ENCODE measurements around the gene YES1. TPM values are rescaled to one million over a fixed set of nuclear protein-coding genes. Genes with fewer than 3 reads are reported as not detected.
"Not testable (repeated sequence)": the region's sequence is repeated elsewhere in the genome, so short reads cannot be mapped to it uniquely, and the experiment has no call there.

The YES1 gene
- total RNA-seq, 4 donors from 2014 or later = 19.2 to 39.5 (median 29.6) TPM

DNA sequence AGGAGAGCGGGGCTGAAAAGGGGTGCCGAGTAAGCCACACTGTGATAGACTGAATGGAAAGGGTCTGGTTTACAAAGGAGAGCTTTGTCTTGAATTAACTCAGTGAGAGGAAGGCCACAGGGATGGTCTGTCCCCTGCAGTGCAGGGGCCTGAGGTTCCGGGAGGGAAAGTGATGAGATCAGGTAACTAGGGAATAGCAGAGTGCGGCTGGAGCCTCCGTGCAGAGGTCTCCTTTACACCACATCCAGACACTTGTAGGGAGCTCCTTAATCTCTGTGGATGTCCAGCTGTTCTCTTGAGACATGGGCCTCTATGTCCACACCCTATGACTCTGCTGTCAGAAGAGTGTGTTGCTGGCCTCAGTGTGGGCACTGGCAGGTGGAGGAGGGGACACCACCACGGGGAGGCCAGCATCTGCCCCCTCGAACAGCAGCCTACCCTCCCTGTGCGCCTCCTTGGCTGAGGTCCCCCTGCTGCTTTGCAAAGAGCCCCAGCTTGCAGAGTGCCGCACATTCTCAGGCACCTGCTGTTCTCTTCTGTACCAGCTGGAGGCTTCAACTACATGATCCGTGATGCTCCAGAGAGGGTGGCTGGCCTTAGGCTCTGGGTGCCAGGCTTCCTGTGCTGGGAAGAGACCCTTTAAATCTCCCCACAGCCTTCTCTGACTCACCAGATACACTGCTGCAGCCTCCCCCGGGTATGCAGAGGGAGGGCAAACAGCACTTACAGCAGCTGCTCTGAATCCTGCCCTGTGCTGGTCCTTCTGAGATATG, 125.5 kb downstream of the YES1 start:
- no peak for DNase-seq
- in situ Hi-C loops (cut with MboI; ENCODE audit: low sequenced_read_pairs in 4 of 4) (no loop called here), intact Hi-C loops (cut with DNase I; ENCODE audit: low total_unique reads) (no loop called here)
- ATAC-seq = no peak
- Histone ChIP-seq H3K27me3 (no peaks in the 10 kb centered on the region), H3K27ac (no peak overlapping the region), H3K9me3 (no peaks in the 10 kb centered on the region), H3K4me1 (no peaks in the 10 kb centered on the region), H3K4me3 (no peak overlapping the region), H3K36me3 (peaks cover 0 to 8% of the 10 kb centered on the region in 2 donors)
- TF ChIP-seq, protein P1, sequence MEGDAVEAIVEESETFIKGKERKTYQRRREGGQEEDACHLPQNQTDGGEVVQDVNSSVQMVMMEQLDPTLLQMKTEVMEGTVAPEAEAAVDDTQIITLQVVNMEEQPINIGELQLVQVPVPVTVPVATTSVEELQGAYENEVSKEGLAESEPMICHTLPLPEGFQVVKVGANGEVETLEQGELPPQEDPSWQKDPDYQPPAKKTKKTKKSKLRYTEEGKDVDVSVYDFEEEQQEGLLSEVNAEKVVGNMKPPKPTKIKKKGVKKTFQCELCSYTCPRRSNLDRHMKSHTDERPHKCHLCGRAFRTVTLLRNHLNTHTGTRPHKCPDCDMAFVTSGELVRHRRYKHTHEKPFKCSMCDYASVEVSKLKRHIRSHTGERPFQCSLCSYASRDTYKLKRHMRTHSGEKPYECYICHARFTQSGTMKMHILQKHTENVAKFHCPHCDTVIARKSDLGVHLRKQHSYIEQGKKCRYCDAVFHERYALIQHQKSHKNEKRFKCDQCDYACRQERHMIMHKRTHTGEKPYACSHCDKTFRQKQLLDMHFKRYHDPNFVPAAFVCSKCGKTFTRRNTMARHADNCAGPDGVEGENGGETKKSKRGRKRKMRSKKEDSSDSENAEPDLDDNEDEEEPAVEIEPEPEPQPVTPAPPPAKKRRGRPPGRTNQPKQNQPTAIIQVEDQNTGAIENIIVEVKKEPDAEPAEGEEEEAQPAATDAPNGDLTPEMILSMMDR (IDR thresholded peaks at IDR 0.05 in 4 of 5, conservative IDR thresholded peaks at IDR 0.05 in 1 of 5) = no peak
- no peak for TF ChIP-seq POLR2A (IDR thresholded peaks at IDR 0.05)

DNA sequence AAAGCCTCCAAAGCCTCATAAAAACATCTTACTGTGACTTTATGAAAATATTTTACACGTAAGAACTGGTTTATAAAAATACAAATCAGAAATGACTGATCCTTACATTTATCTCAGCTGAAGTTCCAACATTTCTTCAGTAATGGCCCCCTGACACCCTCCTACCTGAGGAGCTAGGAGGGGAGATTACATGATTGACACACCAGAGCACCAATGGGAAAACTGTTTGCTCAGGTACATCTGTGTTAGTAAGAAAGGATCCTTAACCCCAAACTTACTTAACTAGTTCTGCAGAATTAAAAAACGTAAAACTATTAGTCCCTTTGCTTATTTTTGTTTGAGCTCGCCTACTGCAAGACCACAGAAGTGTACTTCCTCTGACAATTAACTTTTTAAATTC, 126.6 kb downstream of the YES1 start:
- TF ChIP-seq, protein P1 (IDR thresholded peaks at IDR 0.05 in 4 of 5, conservative IDR thresholded peaks at IDR 0.05 in 1 of 5) = no peak
- H3K4me3 ChIP-seq = no peak overlapping the region
- DNase-seq (no peak), ATAC-seq (no peak)
- no peak overlapping the region for H3K27ac ChIP-seq
- in situ Hi-C loops (cut with MboI; ENCODE audit: low sequenced_read_pairs in 4 of 4) = no loop called here
- no peaks in the 10 kb centered on the region for H3K4me1 ChIP-seq
- intact Hi-C loops (cut with DNase I; ENCODE audit: low total_unique reads) = no loop called here
- no peaks in the 10 kb centered on the region for H3K27me3 ChIP-seq
- no peaks in the 10 kb centered on the region for H3K9me3 ChIP-seq
- H3K36me3 ChIP-seq = peaks cover 0 to 13% of the 10 kb centered on the region in 2 donors

DNA sequence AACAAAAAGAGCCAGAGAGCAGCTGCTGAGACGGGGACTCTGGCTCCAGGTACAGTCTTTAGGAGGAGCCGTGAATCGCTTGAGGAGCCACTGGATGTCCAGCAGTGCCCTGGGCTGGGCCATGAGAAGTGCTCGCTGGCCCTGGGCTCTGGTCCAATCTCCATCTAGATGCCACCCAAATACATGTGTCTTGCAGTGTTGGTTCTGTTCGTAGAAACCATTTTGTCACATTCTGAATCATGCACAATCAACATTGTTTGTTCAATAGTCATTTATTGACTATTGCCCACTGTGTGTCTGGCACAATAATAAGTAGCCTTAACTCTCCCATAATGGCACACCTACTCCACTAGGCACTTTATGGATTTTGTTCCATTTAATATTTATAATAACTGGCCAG, 128.5 kb downstream of the YES1 start:
- Histone ChIP-seq H3K9me3 (no peaks in the 10 kb centered on the region), H3K4me1 (no peaks in the 10 kb centered on the region), H3K27ac (no peak overlapping the region), H3K36me3 (peaks cover 0 to 13% of the 10 kb centered on the region in 2 donors), H3K27me3 (no peaks in the 10 kb centered on the region), H3K4me3 (no peak overlapping the region)
- TF ChIP-seq, protein P1 (IDR thresholded peaks at IDR 0.05 in 4 of 5, conservative IDR thresholded peaks at IDR 0.05 in 1 of 5) = no peak
- TF ChIP-seq POLR2A (IDR thresholded peaks at IDR 0.05) = no peak
- in situ Hi-C loops (cut with MboI; ENCODE audit: low sequenced_read_pairs in 4 of 4) = no loop called here
- ATAC-seq (no peak), DNase-seq (no peak)
- intact Hi-C loops (cut with DNase I; ENCODE audit: low total_unique reads) = no loop called here

- H3K27me3 ChIP-seq = no peaks in the 10 kb centered on the region
- peaks cover 0 to 13% of the 10 kb centered on the region in 2 donors for H3K36me3 ChIP-seq
- no peak for DNase-seq
- no peak overlapping the region for H3K4me3 ChIP-seq
- H3K27ac ChIP-seq = no peak overlapping the region
- TF ChIP-seq, protein P1 (IDR thresholded peaks at IDR 0.05 in 4 of 5, conservative IDR thresholded peaks at IDR 0.05 in 1 of 5) = no peak
- no peak for TF ChIP-seq POLR2A (IDR thresholded peaks at IDR 0.05)
- in situ Hi-C loops (cut with MboI; ENCODE audit: low sequenced_read_pairs in 4 of 4) = no loop called here
- no peak for ATAC-seq
- intact Hi-C loops (cut with DNase I; ENCODE audit: low total_unique reads) = no loop called here
- no peaks in the 10 kb centered on the region for H3K4me1 ChIP-seq
- no peaks in the 10 kb centered on the region for H3K9me3 ChIP-seq
These were observed 129.2 kb downstream of the YES1 start for GRCh38 chr18:682833-683232.

- DNase-seq; intact Hi-C loops (cut with DNase I; ENCODE audit: low total_unique reads); H3K4me3 ChIP-seq; H3K4me1 ChIP-seq; H3K27me3 ChIP-seq; H3K27ac ChIP-seq; in situ Hi-C loops (cut with MboI; ENCODE audit: low sequenced_read_pairs in 4 of 4); H3K9me3 ChIP-seq; ATAC-seq: not testable (repeated sequence)
- H3K36me3 ChIP-seq = peaks cover 0 to 13% of the 10 kb centered on the region in 2 donors
These were observed 129.6 kb downstream of the YES1 start for GRCh38 chr18:682416-682815.

All from gastrocnemius medialis (tissue), 4 donors.